MCF 10A (cell line): ENCODE results near the gene CCNY. TPM values are rescaled to one million over a fixed set of nuclear protein-coding genes. Genes with fewer than 3 reads are reported as not detected.
"Not testable (repeated sequence)": the region's sequence is repeated elsewhere in the genome, so short reads cannot be mapped to it uniquely, and the experiment has no call there.

ENCODE experiments used
- BruUV-seq: library from RNA; stranded (reverse); fragments of 400-500 nt; replicated peaks from 2 replicates; lab custom pipeline; 2021; lab: Mats Ljungman, UMichigan
- CTCF ChIA-PET: fragments of 300-600 bp; sonication (Branson Sonifier 250); formaldehyde crosslinking; extraction: SDS; loops from one replicate; lab custom pipeline; 2021; ENCODE audit warnings: antibody characterized with exemption, inconsistent platforms; lab: Yijun Ruan, JAX
- POLR2A ChIA-PET: fragments of 300-600, 350-650 bp; sonication (Branson Sonifier 250); formaldehyde crosslinking; extraction: SDS; loops from one replicate; lab custom pipeline; 2020; ENCODE audit warnings: antibody characterized with exemption, inconsistent platforms; lab: Yijun Ruan, JAX
- DNase-seq: peaks from one replicate; pipeline ENCODE4 v3.0.0-alpha.2; 2018; ENCODE audit not compliant: unreplicated experiment
- H3K27ac Mint-ChIP-seq: one replicate; pipeline ENCODE4 v1.8.0; 2022; ENCODE audit warnings: mild to moderate bottlenecking, low read depth, mixed read lengths; ENCODE audit not compliant: unreplicated experiment
- H3K27me3 Mint-ChIP-seq: one replicate; pipeline ENCODE4 v1.8.0; 2022; ENCODE audit warnings: mixed read lengths; ENCODE audit not compliant: insufficient read depth, unreplicated experiment
- H3K36me3 Mint-ChIP-seq: one replicate; pipeline ENCODE4 v1.8.0; 2022; ENCODE audit warnings: mild to moderate bottlenecking, moderate library complexity, mixed read lengths; ENCODE audit not compliant: insufficient read depth, unreplicated experiment
- H3K4me1 Mint-ChIP-seq: one replicate; pipeline ENCODE4 v1.8.0; 2022; ENCODE audit warnings: mixed read lengths; ENCODE audit not compliant: insufficient read depth, unreplicated experiment
- H3K4me3 Mint-ChIP-seq: one replicate; pipeline ENCODE4 v1.8.0; 2022; ENCODE audit warnings: mild to moderate bottlenecking, moderate library complexity, mixed read lengths; ENCODE audit not compliant: unreplicated experiment
- H3K9me3 Mint-ChIP-seq: one replicate; pipeline ENCODE4 v1.8.0; 2022; ENCODE audit warnings: mixed read lengths; ENCODE audit not compliant: unreplicated experiment
- intact Hi-C: fragments of 100-400 bp; cut with micrococcal nuclease; formaldehyde crosslinking; loops from 2 replicates; pipeline ENCODE4 v1.14.1; 2022
- total RNA-seq: library from RNA; stranded (reverse); gene quantifications from 2 replicates; pipeline ENCODE4 v1.2.3, GENCODE V29; 2022
- TF ChIP-seq, protein P1 (sequence below): fragments of 200-600 bp; IDR thresholded peaks from one replicate; pipeline ENCODE4 v1.8.0; 2022; ENCODE audit warnings: antibody characterized with exemption, mild to moderate bottlenecking; ENCODE audit not compliant: unreplicated experiment

CCNY gene
- total RNA-seq, 1 experiment from 2014 or later = 68.9 TPM

DNA sequence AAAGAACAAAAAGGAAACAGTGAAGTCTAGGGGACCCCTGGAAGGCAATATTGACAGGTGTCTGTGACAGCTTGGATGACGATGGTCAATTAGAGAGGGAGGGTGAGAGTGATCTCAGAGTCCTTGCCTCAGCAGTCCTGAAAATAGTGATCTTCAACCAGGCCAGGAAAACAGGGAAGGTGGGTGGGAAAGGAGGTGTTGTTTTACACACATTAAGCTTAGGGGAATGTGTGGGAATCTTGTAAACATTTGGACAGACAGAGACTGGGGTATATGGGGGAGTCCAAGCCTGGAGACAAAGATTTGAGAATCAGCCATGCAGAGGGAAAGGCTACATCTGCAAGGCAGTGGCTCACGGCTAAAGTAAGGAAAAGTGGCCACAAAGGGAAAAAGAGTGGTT lies 27.5 kb upstream of the CCNY start:
- no peak overlapping the region for H3K4me3 Mint-ChIP-seq
- TF ChIP-seq, protein P1, sequence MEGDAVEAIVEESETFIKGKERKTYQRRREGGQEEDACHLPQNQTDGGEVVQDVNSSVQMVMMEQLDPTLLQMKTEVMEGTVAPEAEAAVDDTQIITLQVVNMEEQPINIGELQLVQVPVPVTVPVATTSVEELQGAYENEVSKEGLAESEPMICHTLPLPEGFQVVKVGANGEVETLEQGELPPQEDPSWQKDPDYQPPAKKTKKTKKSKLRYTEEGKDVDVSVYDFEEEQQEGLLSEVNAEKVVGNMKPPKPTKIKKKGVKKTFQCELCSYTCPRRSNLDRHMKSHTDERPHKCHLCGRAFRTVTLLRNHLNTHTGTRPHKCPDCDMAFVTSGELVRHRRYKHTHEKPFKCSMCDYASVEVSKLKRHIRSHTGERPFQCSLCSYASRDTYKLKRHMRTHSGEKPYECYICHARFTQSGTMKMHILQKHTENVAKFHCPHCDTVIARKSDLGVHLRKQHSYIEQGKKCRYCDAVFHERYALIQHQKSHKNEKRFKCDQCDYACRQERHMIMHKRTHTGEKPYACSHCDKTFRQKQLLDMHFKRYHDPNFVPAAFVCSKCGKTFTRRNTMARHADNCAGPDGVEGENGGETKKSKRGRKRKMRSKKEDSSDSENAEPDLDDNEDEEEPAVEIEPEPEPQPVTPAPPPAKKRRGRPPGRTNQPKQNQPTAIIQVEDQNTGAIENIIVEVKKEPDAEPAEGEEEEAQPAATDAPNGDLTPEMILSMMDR = no peak
- no peaks in the 10 kb centered on the region for H3K9me3 Mint-ChIP-seq
- ChIA-PET CTCF (interaction anchor here (0.7 to 1.2 kb wide), 3 partner anchors 21 to 1263 kb away, joined by 3 to 4 read pairs (median 3); no protein-coding TSS in a partner anchor), POLR2A (interaction anchor here (0.7 to 4.5 kb wide), 3 partner anchors 9 to 24 kb away, joined by 3 to 19 read pairs (median 4); no protein-coding TSS in a partner anchor)
- no peaks in the 10 kb centered on the region for H3K27me3 Mint-ChIP-seq
- no peaks in the 10 kb centered on the region for H3K36me3 Mint-ChIP-seq
- no peak overlapping the region for H3K27ac Mint-ChIP-seq
- intact Hi-C loops = no loop called here
- peaks cover 18% of the 10 kb centered on the region for H3K4me1 Mint-ChIP-seq
- no peak for DNase-seq
- BruUV-seq = no TSS peak

DNA sequence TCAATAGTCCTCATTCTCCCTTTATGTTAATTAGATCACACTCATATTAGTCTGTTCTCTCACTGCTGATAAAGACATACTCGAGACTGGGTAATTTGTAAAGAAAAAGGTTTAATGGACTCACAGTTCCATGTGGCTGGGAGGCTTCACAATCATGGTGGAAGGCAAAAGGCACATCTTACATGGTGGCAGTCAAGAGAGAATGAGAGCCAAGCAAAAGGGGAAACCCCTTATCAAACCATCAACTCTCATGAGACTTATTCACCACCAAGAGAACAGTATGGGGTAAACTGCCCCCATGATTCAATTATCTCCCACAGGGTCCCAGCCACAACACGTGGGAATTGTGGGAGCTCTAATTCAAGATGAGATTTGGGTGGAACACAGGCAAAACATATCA lies 22.2 kb upstream of the CCNY start:
- BruUV-seq, H3K27me3 Mint-ChIP-seq, CTCF ChIA-PET, H3K9me3 Mint-ChIP-seq, DNase-seq, intact Hi-C loops, H3K4me1 Mint-ChIP-seq, H3K4me3 Mint-ChIP-seq, H3K27ac Mint-ChIP-seq: not testable (repeated sequence)
- peaks cover 30% of the 10 kb centered on the region for H3K36me3 Mint-ChIP-seq
- POLR2A ChIA-PET = interaction anchor here (1.2 kb wide), 1 partner anchor 10 kb away, joined by 5 read pairs; no protein-coding TSS in a partner anchor

DNA sequence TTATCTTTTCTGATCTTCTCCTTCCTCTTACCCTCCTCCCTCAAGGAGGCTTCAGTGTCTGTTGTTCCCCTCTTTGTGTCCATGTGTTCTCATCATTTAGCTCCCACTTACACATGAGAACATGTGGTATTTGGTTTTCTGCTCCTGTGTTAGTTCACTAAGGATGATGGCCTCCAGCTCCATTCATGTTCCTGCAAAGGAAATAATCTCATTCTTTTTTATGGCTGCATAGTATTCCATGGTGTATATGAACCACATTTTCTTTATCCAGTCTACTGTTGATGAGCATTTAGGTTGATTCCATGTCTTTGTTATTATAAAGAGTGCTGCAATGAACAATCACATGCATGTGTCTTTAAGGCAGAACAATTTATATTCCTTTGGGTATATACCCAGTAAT lies 21.1 kb upstream of the CCNY start:
- CTCF ChIA-PET = interaction anchor here (0.7 kb wide), 2 partner anchors 37 to 232 kb away, joined by 3 to 4 read pairs; no protein-coding TSS in a partner anchor
- H3K4me3 Mint-ChIP-seq, intact Hi-C loops: not testable (repeated sequence)

DNA sequence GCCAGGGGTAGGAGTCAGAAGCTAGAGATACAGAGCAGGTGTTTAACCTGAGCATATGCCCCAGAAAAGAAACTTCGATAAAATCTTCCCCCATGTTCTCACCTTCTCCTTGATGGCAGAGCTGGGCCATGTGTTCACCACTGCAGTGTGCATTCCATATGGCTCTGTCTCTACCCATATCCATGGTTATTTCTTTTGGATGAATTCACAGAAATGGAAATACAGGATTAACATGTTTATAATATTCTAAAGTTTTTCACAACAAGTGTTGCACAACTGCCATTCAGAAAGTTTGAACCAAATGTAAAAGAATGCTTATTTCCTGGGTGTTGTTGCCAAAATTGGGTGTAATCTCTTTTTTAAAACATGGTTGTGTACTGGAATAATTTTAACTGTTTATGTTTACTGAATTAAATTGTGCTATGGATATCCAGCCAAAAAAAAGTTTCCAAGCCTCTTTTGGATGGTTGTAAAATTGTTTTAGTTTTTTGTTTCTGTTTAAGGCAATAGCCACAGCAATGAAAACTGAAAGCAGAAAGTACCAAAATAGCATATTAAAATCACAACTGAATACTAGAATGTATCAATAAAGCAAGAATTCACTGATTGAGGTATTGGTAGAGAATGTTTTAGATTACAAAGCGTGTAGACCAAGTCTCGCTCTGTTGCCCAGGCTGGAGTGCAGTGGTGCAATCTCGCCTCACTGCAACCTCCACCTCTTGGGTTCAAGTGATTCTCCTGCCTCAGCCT lies 19.9 kb upstream of the CCNY start:
- CTCF ChIA-PET = no interaction called here
- H3K36me3 Mint-ChIP-seq = peaks cover 34% of the 10 kb centered on the region
- no peak overlapping the region for H3K4me3 Mint-ChIP-seq
- intact Hi-C loops = no loop called here
- no TSS peak for BruUV-seq
- DNase-seq = no peak
- H3K27me3 Mint-ChIP-seq = no peaks in the 10 kb centered on the region
- TF ChIP-seq, protein P1 = no peak
- POLR2A ChIA-PET = no interaction called here
- no peak overlapping the region for H3K27ac Mint-ChIP-seq
- H3K9me3 Mint-ChIP-seq = peaks cover 8% of the 10 kb centered on the region
- no peaks in the 10 kb centered on the region for H3K4me1 Mint-ChIP-seq

More for the DNA sequence above, 21.1 kb upstream of the CCNY start:
- DNase-seq, BruUV-seq, H3K4me1 Mint-ChIP-seq, H3K9me3 Mint-ChIP-seq, H3K27me3 Mint-ChIP-seq: not testable (repeated sequence)
- peak overlapping the region; percentile 44 for H3K27ac Mint-ChIP-seq
- POLR2A ChIA-PET = interaction anchor here (0.7 to 1.2 kb wide), 2 partner anchors 9 to 15 kb away, joined by 4 to 5 read pairs; no protein-coding TSS in a partner anchor
- peaks cover 30% of the 10 kb centered on the region for H3K36me3 Mint-ChIP-seq

DNA sequence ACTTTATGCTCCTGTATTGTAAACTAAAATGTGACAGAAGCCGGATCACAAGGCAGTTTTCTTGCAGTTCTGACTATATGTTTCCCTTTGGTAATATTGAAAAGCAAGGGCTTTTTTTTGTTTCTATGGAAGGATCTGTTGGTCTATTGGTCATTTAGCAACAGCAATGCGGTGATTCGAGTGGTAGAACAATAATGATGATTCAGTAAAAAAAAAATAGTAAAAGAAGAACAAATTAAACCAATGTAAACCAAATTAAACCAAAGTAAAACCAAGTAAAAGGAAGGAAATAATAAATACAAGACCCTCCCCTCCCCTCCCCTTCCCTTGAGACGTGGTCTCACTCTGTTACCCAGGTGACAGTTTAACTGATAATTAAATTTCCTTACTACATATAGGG lies 17.8 kb upstream of the CCNY start:
- no peak overlapping the region for H3K4me3 Mint-ChIP-seq
- H3K27ac Mint-ChIP-seq = no peak overlapping the region
- ChIA-PET CTCF (interaction anchor here (1.2 kb wide), 1 partner anchor 90 kb away, joined by 6 read pairs; no protein-coding TSS in a partner anchor), POLR2A (interaction anchor here (1.3 kb wide), 1 partner anchor 12 kb away, joined by 3 read pairs; no protein-coding TSS in a partner anchor)
- no peaks in the 10 kb centered on the region for H3K27me3 Mint-ChIP-seq
- intact Hi-C loops = no loop called here
- TF ChIP-seq, protein P1 = no peak
- H3K4me1 Mint-ChIP-seq = no peaks in the 10 kb centered on the region
- peaks cover 8% of the 10 kb centered on the region for H3K9me3 Mint-ChIP-seq
- BruUV-seq = no TSS peak
- no peak for DNase-seq
- H3K36me3 Mint-ChIP-seq = peaks cover 50% of the 10 kb centered on the region
